SK-N-SH (cell line): ENCODE measurements around the gene NR3C1. TPM values are rescaled to one million over a fixed set of nuclear protein-coding genes. Genes with fewer than 3 reads are reported as not detected.

Experiments used
- CTCF ChIA-PET: fragments of 300-600, 350-600 bp; formaldehyde crosslinking; extraction: SDS; loops from one replicate; lab custom pipeline; 2021; lab: Yijun Ruan, JAX
- POLR2A ChIA-PET: fragments of 350-600 bp; sonication (Branson Sonifier 250); formaldehyde crosslinking; extraction: SDS; loops from one replicate; lab custom pipeline; 2020; ENCODE audit warnings: antibody characterized with exemption, inconsistent platforms; lab: Yijun Ruan, JAX
- DNase-seq: peaks from one replicate; pipeline ENCODE4 v3.0.0; 2012
- H2AFZ ChIP-seq: fragments of 200-600 bp; sonication (generic); 2 replicates; pipeline ENCODE4 v1.8.1; 2016; ENCODE audit warnings: antibody characterized with exemption, mild to moderate bottlenecking, low read depth
- H3F3A ChIP-seq: fragments of 200-600 bp; sonication (generic); replicated peaks from 2 replicates; pipeline ENCODE3; 2016; ENCODE audit warnings: antibody characterized with exemption, mild to moderate bottlenecking; ENCODE audit not compliant: insufficient read depth
- H3K27ac ChIP-seq, 2 experiments: fragments of 200-500 bp in 1 of 2; fragments of 200-600 bp in 1 of 2; sonication (Bioruptor generic) in 1 of 2; sonication (generic), shearing (Covaris generic) in 1 of 2; 2 replicates each; pipeline versions ENCODE4 v1.5.1 to v1.6.1; 2014 to 2016; ENCODE audit warnings: low read depth in 2 of 2, inconsistent platforms in 1 of 2, low read length in 1 of 2, mild to moderate bottlenecking in 1 of 2, mixed read lengths in 1 of 2
- H3K27me3 ChIP-seq: fragments of 200-600 bp; sonication (generic), shearing (Covaris generic); 2 replicates; pipeline ENCODE4 v1.6.1; 2016; ENCODE audit warnings: mixed run types; ENCODE audit not compliant: insufficient read depth
- H3K36me3 ChIP-seq, 2 experiments: fragments of 200-500 bp in 1 of 2; fragments of 200-600 bp in 1 of 2; sonication (Bioruptor generic) in 1 of 2; sonication (generic) in 1 of 2; replicated peaks in 1 of 2; 2 replicates each; pipeline versions ENCODE3 to v1.5.1; 2014 to 2016; ENCODE audit warnings: low read length in 1 of 2, mild to moderate bottlenecking in 1 of 2; ENCODE audit not compliant: insufficient read depth in 2 of 2, control insufficient read depth in 1 of 2
- H3K4me1 ChIP-seq, 2 experiments: fragments of 200-500 bp in 1 of 2; fragments of 200-600 bp in 1 of 2; sonication (Bioruptor generic) in 1 of 2; sonication (generic), shearing (Covaris generic) in 1 of 2; 2 replicates each; pipeline versions ENCODE4 v1.5.1 to v1.6.1; 2014 to 2016; ENCODE audit warnings: low read depth in 1 of 2, low read length in 1 of 2, mixed run types in 1 of 2; ENCODE audit not compliant: insufficient read depth in 2 of 2, control insufficient read depth in 1 of 2
- H3K4me2 ChIP-seq: fragments of 200-600 bp; sonication (generic), shearing (Covaris generic); 2 replicates; pipeline ENCODE4 v1.6.1; 2017; ENCODE audit warnings: mixed run types
- H3K4me3 ChIP-seq, 2 experiments: fragments of 200-500 bp in 1 of 2; fragments of 200-600 bp in 1 of 2; sonication (Bioruptor generic) in 1 of 2; sonication (generic), shearing (Covaris generic) in 1 of 2; 2 replicates each; pipeline versions ENCODE4 v1.5.1 to v1.8.1; 2014 to 2016; ENCODE audit warnings: low read depth in 2 of 2, inconsistent platforms in 1 of 2, low read length in 1 of 2, mild to moderate bottlenecking in 1 of 2, mixed read lengths in 1 of 2, moderate library complexity in 1 of 2
- H3K79me2 ChIP-seq: fragments of 200-600 bp; sonication (generic); 2 replicates; pipeline ENCODE4 v1.8.1; 2017; ENCODE audit warnings: mild to moderate bottlenecking; ENCODE audit not compliant: insufficient read depth
- H3K9ac ChIP-seq: fragments of 200-600 bp; sonication (generic); 2 replicates; pipeline ENCODE4 v1.6.1; 2017; ENCODE audit warnings: mixed run types
- H3K9me2 ChIP-seq: fragments of 200-600 bp; sonication (generic); 2 replicates; pipeline ENCODE4 v1.6.1; 2017; ENCODE audit warnings: mixed run types
- H3K9me3 ChIP-seq: fragments of 200-600 bp; sonication (generic); 2 replicates; pipeline ENCODE4 v1.6.1; 2017; ENCODE audit warnings: mixed run types, mild to moderate bottlenecking, moderate library complexity
- H4K20me1 ChIP-seq: fragments of 200-600 bp; sonication (generic); 2 replicates; pipeline ENCODE4 v1.6.1; 2017; ENCODE audit warnings: mild to moderate bottlenecking, mixed run types; ENCODE audit not compliant: insufficient read depth
- CHD2 ChIP-seq: fragments of 150-350 bp; IDR thresholded peaks from 2 replicates; pipeline ENCODE4 v1.6.1; 2018; ENCODE audit warnings: low read length; ENCODE audit not compliant: partially characterized antibody
- CTCF ChIP-seq: fragments of 200-600 bp; sonication (generic); IDR thresholded peaks from 2 replicates; pipeline ENCODE4 v1.6.1; 2017; ENCODE audit warnings: antibody characterized with exemption, mild to moderate bottlenecking, moderate library complexity
- ELF1 ChIP-seq: IDR thresholded peaks from 2 replicates; pipeline ENCODE4 v1.4.0; 2012
- EP300 ChIP-seq, 2 experiments: IDR thresholded peaks; 2 replicates each; pipeline versions ENCODE4 v1.4.0 to v1.6.1; 2012; ENCODE audit warnings: borderline replicate concordance in 1 of 2, low read depth in 1 of 2, low read length in 1 of 2
- FOXM1 ChIP-seq: IDR thresholded peaks from 2 replicates; pipeline ENCODE4 v1.4.0; 2012; ENCODE audit warnings: low read depth, mild to moderate bottlenecking
- GABPA ChIP-seq: IDR thresholded peaks from 2 replicates; pipeline ENCODE4 v1.4.0; 2012; ENCODE audit warnings: low read depth, mild to moderate bottlenecking
- JUND ChIP-seq: IDR thresholded peaks from 2 replicates; pipeline ENCODE4 v1.4.0; 2012
- MAX ChIP-seq: IDR thresholded peaks from 2 replicates; pipeline ENCODE4 v1.4.0; 2012; ENCODE audit warnings: low read depth
- MEF2A ChIP-seq: IDR thresholded peaks from 2 replicates; pipeline ENCODE4 v1.4.0; 2012; ENCODE audit warnings: low read depth, borderline replicate concordance
- MXI1 ChIP-seq: IDR thresholded peaks from 2 replicates; pipeline ENCODE4 v1.6.1; 2012; ENCODE audit warnings: mild to moderate bottlenecking, low read depth, low read length, improper control_type of control experiment
- PBX3 ChIP-seq: IDR thresholded peaks from 2 replicates; pipeline ENCODE4; 2012
- RCOR1 ChIP-seq: fragments of 150-350 bp; IDR thresholded peaks from 2 replicates; pipeline ENCODE4 v1.6.1; 2017; ENCODE audit warnings: antibody characterized with exemption, low read length
- REST ChIP-seq: IDR thresholded peaks from 2 replicates; pipeline ENCODE4 v1.6.1; 2012; ENCODE audit warnings: mild to moderate bottlenecking, low read depth, low read length, moderate library complexity
- RXRA ChIP-seq: IDR thresholded peaks from 2 replicates; pipeline ENCODE4 v1.4.0; 2012; ENCODE audit warnings: low read depth, mild to moderate bottlenecking, borderline replicate concordance
- USF1 ChIP-seq: IDR thresholded peaks from 2 replicates; pipeline ENCODE4 v1.4.0; 2012; ENCODE audit warnings: low read depth, borderline replicate concordance
- WGBS: methylation state at CpG from one replicate; pipeline ENCODE4 v1.1.6; 2017; ENCODE audit warnings: low lambda C conversion rate; 5-methylcytosine and 5-hydroxymethylcytosine counted together
- polyA plus RNA-seq, 3 experiments: library from polyadenylated mRNA; depleted of rRNA; stranded (reverse); fragments of >200 nt; gene quantifications; 2 replicates each; pipeline ENCODE4 v1.2.3, GENCODE V29; 2012
- TF ChIP-seq, protein P1 (sequence below): fragments of 150-350 bp; IDR thresholded peaks from 2 replicates; pipeline ENCODE4 v1.6.1; 2016; ENCODE audit warnings: mild to moderate bottlenecking, low read depth, low read length

NR3C1 gene
- polyA plus RNA-seq, 1 of the 3 experiments (the other 2 are of a cell fraction) = 7.1 TPM

DNA sequence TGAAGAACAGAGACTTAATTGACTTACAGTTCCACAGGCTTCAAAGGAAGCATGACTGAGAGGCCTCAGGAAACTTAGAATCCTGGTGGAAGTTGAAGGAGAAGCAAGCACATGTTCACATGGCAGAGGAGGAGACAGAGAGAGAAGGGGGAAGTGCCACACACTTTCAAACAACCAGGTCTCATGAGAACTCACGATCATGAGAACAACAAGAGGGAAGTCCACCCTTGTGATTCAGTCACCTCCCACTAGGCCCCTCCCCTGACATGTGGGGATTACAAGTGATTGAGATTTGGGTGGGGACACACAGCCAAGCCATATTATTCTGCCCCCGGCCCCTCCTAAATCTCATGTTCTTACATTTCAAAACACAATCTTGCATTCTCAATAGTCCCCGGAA, 19.5 kb downstream of the NR3C1 start:
- no peaks in the 10 kb centered on the region for H3K9me2 ChIP-seq
- H3K4me3 ChIP-seq = no peak overlapping the region
- no peaks in the 10 kb centered on the region for H3K27me3 ChIP-seq
- H4K20me1 ChIP-seq = no peaks in the 10 kb centered on the region
- H3K27ac ChIP-seq = no peak overlapping the region
- ChIA-PET POLR2A (no interaction called here), CTCF (no interaction called here)
- DNase-seq = no peak
- H3K9ac ChIP-seq = no peak overlapping the region
- H3K4me2 ChIP-seq = no peak overlapping the region
- peaks cover 0 to 17% of the 10 kb centered on the region in 2 experiments for H3K36me3 ChIP-seq
- peaks cover 4% of the 10 kb centered on the region for H3F3A ChIP-seq
- no peaks in the 10 kb centered on the region for H3K9me3 ChIP-seq
- TF ChIP-seq GABPA (no peak), PBX3 (no peak), EP300 (IDR thresholded peaks at IDR 0.05; ENCODE audit: borderline replicate concordance in 1 of 2, low read depth in 1 of 2, low read length in 1 of 2) (no peak), MEF2A (no peak), USF1 (no peak), FOXM1 (no peak)
- TF ChIP-seq, protein P1, sequence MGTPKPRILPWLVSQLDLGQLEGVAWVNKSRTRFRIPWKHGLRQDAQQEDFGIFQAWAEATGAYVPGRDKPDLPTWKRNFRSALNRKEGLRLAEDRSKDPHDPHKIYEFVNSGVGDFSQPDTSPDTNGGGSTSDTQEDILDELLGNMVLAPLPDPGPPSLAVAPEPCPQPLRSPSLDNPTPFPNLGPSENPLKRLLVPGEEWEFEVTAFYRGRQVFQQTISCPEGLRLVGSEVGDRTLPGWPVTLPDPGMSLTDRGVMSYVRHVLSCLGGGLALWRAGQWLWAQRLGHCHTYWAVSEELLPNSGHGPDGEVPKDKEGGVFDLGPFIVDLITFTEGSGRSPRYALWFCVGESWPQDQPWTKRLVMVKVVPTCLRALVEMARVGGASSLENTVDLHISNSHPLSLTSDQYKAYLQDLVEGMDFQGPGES = no peak
- peaks cover 0 to under 1% of the 10 kb centered on the region in 2 experiments; a peak in 1 of 4 replicates for H3K4me1 ChIP-seq
- 97% methylated on average over 3 of the region's 3 CpGs for WGBS
- H2AFZ ChIP-seq = no peak overlapping the region
- H3K79me2 ChIP-seq = peaks cover 100% of the 10 kb centered on the region

GRCh38 chr5:143379606-143380005, 23.9 kb downstream of the NR3C1 start:
- ChIA-PET POLR2A (no interaction called here), CTCF (interaction anchor here (0.6 to 1.0 kb wide), 2 partner anchors 22 to 273 kb away, joined by 3 read pairs; no protein-coding TSS in a partner anchor)
- Histone ChIP-seq H3K9me2 (no peaks in the 10 kb centered on the region), H3K4me2 (no peak overlapping the region), H3K79me2 (peaks cover 94% of the 10 kb centered on the region), H2AFZ (no peak overlapping the region), H3F3A (peaks cover 21% of the 10 kb centered on the region), H3K36me3 (peaks cover 0 to 6% of the 10 kb centered on the region in 2 experiments), H3K27ac (no peak overlapping the region), H3K9ac (no peak overlapping the region), H3K9me3 (no peaks in the 10 kb centered on the region), H3K27me3 (no peaks in the 10 kb centered on the region), H4K20me1 (peaks cover 4% of the 10 kb centered on the region; the same call in 1 of the 2 replicates), H3K4me1 (peaks cover 5 to 6% of the 10 kb centered on the region in 2 experiments; a peak in 2 of 4 replicates), H3K4me3 (no peak overlapping the region)
- 100% methylated on average over 2 of the region's 2 CpGs for WGBS
- no peak for DNase-seq
- TF ChIP-seq JUND = no peak
- TF ChIP-seq PBX3 = no peak
- no peak for TF ChIP-seq MAX
- TF ChIP-seq USF1 = no peak
- no peak for TF ChIP-seq CTCF
- TF ChIP-seq RCOR1 = no peak
- no peak for TF ChIP-seq RXRA
- no peak for TF ChIP-seq GABPA
- no peak for TF ChIP-seq REST
- TF ChIP-seq CHD2 = no peak
- no peak for TF ChIP-seq ELF1
- no peak for TF ChIP-seq MXI1
